OCI-LY1 (cell line): Measurements from ENCODE around the gene MYO1D.

Source experiments
- CTCF ChIP-seq: fragments of 200-600 bp; sonication (generic), shearing (Covaris generic); IDR thresholded peaks from 2 replicates; pipeline ENCODE4 v1.5.1; 2017; ENCODE audit warnings: mild to moderate bottlenecking, antibody characterized with exemption, low read length, moderate library complexity, mixed read lengths
- EZH2 ChIP-seq: fragments of 200-600 bp; sonication (generic), shearing (Covaris generic); IDR thresholded peaks from 2 replicates; pipeline ENCODE4 v1.8.0; 2017; ENCODE audit warnings: borderline replicate concordance, mixed run types, mild to moderate bottlenecking, antibody characterized with exemption, low read length, moderate library complexity, mixed read lengths

DNA sequence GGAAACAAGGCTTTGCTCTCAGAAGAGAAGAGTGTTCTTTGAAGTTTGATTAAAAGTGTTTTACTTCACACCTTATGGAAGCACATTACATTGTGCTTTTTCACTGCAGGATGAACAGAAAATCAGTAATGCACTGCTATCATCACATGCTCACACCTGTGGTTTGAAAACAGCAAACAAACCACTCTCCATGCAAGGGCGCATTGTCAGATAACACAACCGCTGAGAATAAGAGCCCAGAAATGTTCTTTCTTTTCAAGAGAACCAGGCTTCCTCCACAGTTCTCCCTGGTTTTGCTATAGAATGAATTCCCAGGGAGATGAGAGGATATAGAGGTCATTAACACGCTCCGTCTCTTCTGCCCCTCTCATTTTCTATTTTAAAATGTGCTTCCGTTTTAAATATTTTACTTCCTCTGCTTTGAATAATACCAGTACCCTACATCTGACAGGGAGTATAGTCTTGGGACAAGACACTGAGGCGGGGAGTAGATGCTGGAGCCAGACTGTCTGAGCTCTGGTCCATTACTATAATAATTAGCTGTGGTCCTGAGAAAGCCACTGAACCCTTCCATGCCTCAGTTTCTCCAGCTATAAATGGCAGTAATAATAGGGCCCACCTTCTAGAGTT, 318.5 kb downstream of the MYO1D start:
- TF ChIP-seq CTCF = no peak
- no peak for TF ChIP-seq EZH2
